Right lobe of liver (tissue), 4 donors: ENCODE results near the gene NEK8.

Source experiments
- CTCF ChIP-seq, 4 donors: fragments of 200-600 bp in 3 of 4; fragments of 450-650 bp in 1 of 4; IDR thresholded peaks; one replicate each; pipeline versions ENCODE4 v1.5.1 to v1.8.0; 2016 to 2022; ENCODE audit warnings: antibody characterized with exemption in 4 of 4, mild to moderate bottlenecking in 2 of 4
- POLR2A ChIP-seq: fragments of 450-650 bp; IDR thresholded peaks from one replicate; pipeline ENCODE4 v1.6.1; 2017; ENCODE audit warnings: antibody characterized with exemption, mild to moderate bottlenecking
- donor health status: DM: no; HTN: no; CAD: no.
- donor health status: DM: no; HTN: no; CAD: no.
- donor health status: DM: no; HTN: yes; CAD: no.

DNA sequence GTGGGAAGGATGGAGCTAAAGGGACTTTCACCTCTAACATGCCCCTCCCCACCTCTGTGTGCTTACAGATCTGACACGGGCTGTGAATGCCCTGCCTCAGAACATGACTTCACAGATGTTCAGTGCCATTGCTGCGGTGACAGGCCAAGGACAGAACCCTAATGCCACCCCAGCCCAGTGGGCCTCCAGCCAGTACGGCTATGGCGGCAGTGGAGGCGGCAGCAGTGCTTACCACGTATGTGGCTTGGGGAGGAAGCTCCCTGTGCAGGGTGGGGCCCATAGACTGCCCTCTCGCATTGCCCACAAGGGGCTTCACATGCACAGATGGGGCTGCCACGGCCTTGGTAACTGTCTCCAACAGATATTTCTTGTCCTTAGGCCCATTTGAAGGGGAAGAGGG, 28.3 kb upstream of the NEK8 start:
- TF ChIP-seq CTCF (IDR thresholded peaks at IDR 0.05), result no peak
- no peak for TF ChIP-seq POLR2A
